Osteocyte (in vitro differentiated cells): Measurements from ENCODE around the gene PSMD10. TPM values are rescaled to one million over a fixed set of nuclear protein-coding genes. Genes with fewer than 3 reads are reported as not detected.

ENCODE experiments used
- DNase-seq: peaks from one replicate; pipeline ENCODE4 v3.0.0; 2021; ENCODE audit warnings: mixed read lengths; ENCODE audit not compliant: unreplicated experiment; ENCODE audit errors: extremely low spot score
- H3K27ac Mint-ChIP-seq: one replicate; pipeline ENCODE4 v1.8.0; 2021; ENCODE audit warnings: mild to moderate bottlenecking, mixed read lengths; ENCODE audit not compliant: unreplicated experiment
- H3K27me3 Mint-ChIP-seq: one replicate; pipeline ENCODE4 v1.8.0; 2021; ENCODE audit warnings: mixed read lengths; ENCODE audit not compliant: unreplicated experiment
- H3K36me3 Mint-ChIP-seq: one replicate; pipeline ENCODE4 v1.8.0; 2021; ENCODE audit warnings: mixed read lengths; ENCODE audit not compliant: unreplicated experiment
- H3K4me1 Mint-ChIP-seq: one replicate; pipeline ENCODE4 v1.8.0; 2021; ENCODE audit warnings: mixed read lengths; ENCODE audit not compliant: unreplicated experiment
- H3K4me3 Mint-ChIP-seq: one replicate; pipeline ENCODE4 v1.8.0; 2021; ENCODE audit warnings: mild to moderate bottlenecking, moderate library complexity, mixed read lengths; ENCODE audit not compliant: unreplicated experiment
- H3K9me3 Mint-ChIP-seq: one replicate; pipeline ENCODE4 v1.8.0; 2021; ENCODE audit warnings: mixed read lengths; ENCODE audit not compliant: unreplicated experiment
- total RNA-seq: library from RNA; stranded (reverse); gene quantifications from 2 replicates; pipeline ENCODE4 v1.2.1, GENCODE V29; 2021
- TF ChIP-seq, protein P1 (sequence below): fragments of 200-600 bp; sonication (generic); IDR thresholded peaks from 2 replicates; pipeline ENCODE4 v1.5.0; 2021; ENCODE audit warnings: antibody characterized with exemption, mild to moderate bottlenecking, moderate library complexity

PSMD10 gene
- total RNA-seq, 1 donor from 2014 or later = 81.7 TPM

DNA sequence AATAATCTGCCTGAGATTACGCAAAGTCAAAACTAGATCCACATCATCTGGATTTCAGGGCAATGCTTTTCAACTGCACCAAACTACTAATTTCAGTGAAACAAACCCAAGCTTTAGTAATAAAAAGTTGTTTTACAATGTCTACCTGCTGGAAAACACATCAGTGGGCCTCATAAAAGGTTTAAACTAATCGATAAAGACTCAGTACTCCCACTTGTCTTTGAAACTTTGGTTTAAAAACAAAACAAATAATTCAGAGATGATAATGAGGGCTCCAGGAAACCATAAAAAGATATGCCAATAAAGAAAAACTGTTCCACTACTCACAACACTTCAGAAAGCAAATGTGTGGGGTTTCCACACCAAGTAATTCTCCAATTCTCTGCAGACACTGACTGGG is 10.2 kb downstream of the PSMD10 start:
- DNase-seq = no peak
- H3K27ac Mint-ChIP-seq = no peak overlapping the region
- TF ChIP-seq, protein P1, sequence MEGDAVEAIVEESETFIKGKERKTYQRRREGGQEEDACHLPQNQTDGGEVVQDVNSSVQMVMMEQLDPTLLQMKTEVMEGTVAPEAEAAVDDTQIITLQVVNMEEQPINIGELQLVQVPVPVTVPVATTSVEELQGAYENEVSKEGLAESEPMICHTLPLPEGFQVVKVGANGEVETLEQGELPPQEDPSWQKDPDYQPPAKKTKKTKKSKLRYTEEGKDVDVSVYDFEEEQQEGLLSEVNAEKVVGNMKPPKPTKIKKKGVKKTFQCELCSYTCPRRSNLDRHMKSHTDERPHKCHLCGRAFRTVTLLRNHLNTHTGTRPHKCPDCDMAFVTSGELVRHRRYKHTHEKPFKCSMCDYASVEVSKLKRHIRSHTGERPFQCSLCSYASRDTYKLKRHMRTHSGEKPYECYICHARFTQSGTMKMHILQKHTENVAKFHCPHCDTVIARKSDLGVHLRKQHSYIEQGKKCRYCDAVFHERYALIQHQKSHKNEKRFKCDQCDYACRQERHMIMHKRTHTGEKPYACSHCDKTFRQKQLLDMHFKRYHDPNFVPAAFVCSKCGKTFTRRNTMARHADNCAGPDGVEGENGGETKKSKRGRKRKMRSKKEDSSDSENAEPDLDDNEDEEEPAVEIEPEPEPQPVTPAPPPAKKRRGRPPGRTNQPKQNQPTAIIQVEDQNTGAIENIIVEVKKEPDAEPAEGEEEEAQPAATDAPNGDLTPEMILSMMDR = no peak
- H3K36me3 Mint-ChIP-seq = peaks cover 20% of the 10 kb centered on the region
- no peaks in the 10 kb centered on the region for H3K4me1 Mint-ChIP-seq
- peaks cover 17% of the 10 kb centered on the region for H3K27me3 Mint-ChIP-seq
- no peaks in the 10 kb centered on the region for H3K9me3 Mint-ChIP-seq
- no peak overlapping the region for H3K4me3 Mint-ChIP-seq

DNA sequence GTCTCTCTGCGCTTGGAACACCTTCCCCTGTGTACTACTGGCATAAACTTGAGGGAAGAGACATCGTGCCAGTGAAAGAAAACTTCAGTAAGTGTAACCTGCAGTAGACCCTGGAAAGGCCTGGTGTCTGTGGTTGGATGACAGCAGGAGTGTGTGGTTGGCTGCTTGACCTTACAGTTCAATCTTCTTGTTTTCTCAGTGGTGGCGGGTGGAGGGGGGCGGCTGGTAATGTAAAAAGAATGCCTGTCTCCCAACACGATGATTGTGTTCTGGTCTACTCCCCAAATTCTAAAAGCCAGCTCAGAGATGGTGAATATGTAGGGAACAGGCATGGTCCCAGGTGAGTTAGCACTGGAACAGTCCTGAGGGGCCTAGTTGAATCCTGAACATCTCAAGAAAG is 18.6 kb downstream of the PSMD10 start:
- H3K27me3 Mint-ChIP-seq = peaks cover 59% of the 10 kb centered on the region
- no peak for DNase-seq

DNA sequence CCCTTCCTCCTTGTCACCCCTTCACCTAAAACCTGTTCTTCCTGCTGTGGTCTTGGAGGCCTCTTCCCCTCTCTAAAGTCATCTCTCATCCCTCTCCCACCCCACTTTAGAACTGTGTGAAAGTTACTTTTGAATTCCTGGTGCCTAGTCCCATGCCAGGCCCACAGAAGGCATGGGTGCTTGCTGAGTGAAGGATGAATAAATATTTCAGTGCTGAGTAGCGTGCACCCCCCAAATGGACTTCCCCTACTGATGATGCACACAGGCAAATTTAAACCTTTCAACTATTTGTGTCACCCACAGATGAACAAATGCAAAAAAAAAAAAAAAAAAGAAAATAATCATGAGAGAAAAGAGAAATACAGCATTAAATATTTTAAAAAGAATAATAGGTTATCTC is 19.8 kb downstream of the PSMD10 start:
- H3K4me1 Mint-ChIP-seq = no peaks in the 10 kb centered on the region
- H3K27ac Mint-ChIP-seq = no peak overlapping the region
- DNase-seq = no peak
- TF ChIP-seq, protein P1 = no peak
- H3K36me3 Mint-ChIP-seq = no peaks in the 10 kb centered on the region
- no peak overlapping the region for H3K4me3 Mint-ChIP-seq
- H3K9me3 Mint-ChIP-seq = no peaks in the 10 kb centered on the region
- H3K27me3 Mint-ChIP-seq = peaks cover 70% of the 10 kb centered on the region

More for the DNA sequence above, 18.6 kb downstream of the PSMD10 start:
- TF ChIP-seq, protein P1 = no peak
- no peaks in the 10 kb centered on the region for H3K9me3 Mint-ChIP-seq
- no peaks in the 10 kb centered on the region for H3K4me1 Mint-ChIP-seq
- H3K36me3 Mint-ChIP-seq = no peaks in the 10 kb centered on the region
- no peak overlapping the region for H3K27ac Mint-ChIP-seq
- H3K4me3 Mint-ChIP-seq = no peak overlapping the region

DNA sequence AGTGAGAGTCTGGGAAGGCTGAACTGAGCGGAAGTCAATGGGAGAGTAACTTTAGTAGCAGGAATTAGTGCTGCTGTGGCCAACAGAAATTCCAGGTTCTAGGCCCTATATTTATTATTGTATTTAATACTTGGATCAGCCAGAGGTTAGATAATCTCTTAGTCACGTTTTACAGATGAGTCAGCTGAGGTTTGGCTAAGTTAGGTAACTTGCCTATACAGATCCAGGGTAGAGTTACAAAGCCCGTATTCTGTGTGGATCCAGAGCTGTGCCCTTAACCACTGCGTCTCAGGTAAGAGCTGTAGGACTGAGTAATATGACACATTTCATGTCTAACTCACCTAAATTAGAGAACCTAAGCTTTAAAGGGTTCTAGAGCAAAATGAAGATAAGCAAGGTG is 20.5 kb downstream of the PSMD10 start:
- Mint-ChIP-seq H3K36me3 (no peaks in the 10 kb centered on the region), H3K4me1 (no peaks in the 10 kb centered on the region), H3K4me3 (no peak overlapping the region), H3K27ac (no peak overlapping the region), H3K27me3 (peaks cover 74% of the 10 kb centered on the region), H3K9me3 (no peaks in the 10 kb centered on the region)
- DNase-seq = no peak
- TF ChIP-seq, protein P1 = no peak

DNA sequence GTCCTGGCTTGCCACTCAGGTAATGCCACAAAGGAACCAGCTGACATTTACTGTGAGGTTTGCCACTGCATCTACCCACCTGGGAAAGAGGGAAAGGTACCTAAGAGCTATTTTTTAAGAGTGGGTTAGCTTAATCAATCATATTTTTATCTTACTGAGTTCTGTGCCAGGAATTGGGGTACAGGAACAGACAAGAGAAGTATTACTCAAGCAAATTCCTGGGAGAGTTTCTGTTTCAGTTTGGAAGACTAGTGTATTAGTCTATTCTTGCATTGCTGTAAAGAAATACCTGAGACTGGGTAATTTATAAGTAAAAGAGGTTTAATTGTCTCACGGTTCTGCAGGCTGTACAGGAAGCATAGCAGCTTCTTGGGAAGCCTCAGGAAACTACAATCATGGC is 23.2 kb downstream of the PSMD10 start:
- no peaks in the 10 kb centered on the region for H3K4me1 Mint-ChIP-seq
- no peak overlapping the region for H3K27ac Mint-ChIP-seq
- no peak for DNase-seq
- TF ChIP-seq, protein P1 = no peak
- no peaks in the 10 kb centered on the region for H3K36me3 Mint-ChIP-seq
- H3K27me3 Mint-ChIP-seq = peaks cover 71% of the 10 kb centered on the region
- H3K9me3 Mint-ChIP-seq = no peaks in the 10 kb centered on the region
- no peak overlapping the region for H3K4me3 Mint-ChIP-seq
